HG03196 (cell line): Measurements from ENCODE around the gene IQSEC1.

Source experiments
- ATAC-seq: cut with Tn5 transposase; IDR thresholded peaks from one replicate; pipeline ENCODE4 v1.9.1; 2021; ENCODE audit not compliant: unreplicated experiment

IQSEC1 gene

DNA sequence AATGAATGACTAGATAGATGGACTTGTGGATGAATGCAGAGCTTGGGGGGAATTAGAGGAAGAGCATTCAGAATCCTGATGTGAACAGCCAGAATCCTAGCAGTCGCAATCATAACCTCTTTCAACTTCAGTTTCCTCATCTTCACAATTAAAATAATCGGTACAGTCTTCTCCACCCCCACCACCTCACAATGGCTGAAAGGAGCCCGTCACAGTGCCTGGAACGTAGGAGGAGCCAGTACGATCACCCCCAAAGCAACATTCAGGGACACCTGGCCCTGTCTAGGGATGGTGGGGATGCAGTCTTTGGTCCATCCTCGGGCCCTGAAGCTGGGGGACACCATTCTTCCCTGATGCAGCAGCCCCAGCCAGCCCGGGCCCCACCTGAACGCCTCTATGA lies 151.5 kb downstream of the IQSEC1 start:
- no peak for ATAC-seq

DNA sequence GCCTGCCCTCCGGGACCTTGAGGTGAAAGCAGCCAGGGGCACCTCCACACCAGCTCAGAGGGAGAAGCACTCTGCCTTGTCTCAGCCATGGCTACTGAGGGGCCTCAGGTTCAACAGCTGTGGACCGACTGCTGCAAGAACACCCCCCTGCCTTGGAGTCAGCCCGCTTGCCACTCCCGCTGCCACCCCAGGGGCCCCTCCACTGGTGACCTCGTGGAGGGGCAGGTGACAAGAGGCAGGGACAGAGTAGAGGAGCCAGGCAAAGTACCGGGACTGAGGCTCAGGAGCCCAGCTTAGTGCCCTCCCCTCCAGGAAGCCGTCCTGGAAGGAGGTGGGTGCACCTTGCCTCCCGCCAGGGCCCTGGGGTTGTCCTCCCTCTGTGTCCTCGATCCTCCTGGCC lies 152.3 kb downstream of the IQSEC1 start:
- no peak for ATAC-seq

GRCh38 chr3:12919205-12919604 lies 154.0 kb downstream of the IQSEC1 start:
- no peak for ATAC-seq

DNA sequence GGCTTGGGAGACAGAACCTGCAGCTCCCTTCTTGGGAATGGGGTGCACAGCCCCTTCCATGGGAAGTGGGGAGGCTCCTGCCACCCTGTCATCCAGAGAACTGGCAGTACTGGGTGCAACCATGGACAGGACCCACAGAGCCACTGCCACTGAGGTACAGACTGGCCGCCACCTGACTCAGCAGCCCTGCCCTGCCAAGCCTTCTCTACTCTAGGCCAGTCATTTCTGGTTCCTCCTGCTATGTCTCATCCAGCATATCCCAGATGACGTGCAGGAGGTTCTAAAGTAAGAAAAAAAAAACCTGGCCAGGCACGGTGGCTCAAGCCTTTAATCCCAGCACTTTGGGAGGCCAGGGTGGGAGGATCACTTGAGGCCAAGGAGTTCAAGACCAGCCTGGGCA lies 155.0 kb downstream of the IQSEC1 start:
- ATAC-seq: no peak

- no peak for ATAC-seq
Measured at GRCh38 chr3:12916159-12916558, 157.1 kb downstream of the IQSEC1 start.

GRCh38 chr3:12914088-12914487 lies 159.1 kb downstream of the IQSEC1 start:
- no peak for ATAC-seq

- ATAC-seq: no peak
Measured at GRCh38 chr3:12911881-12912415, 161.3 kb downstream of the IQSEC1 start.

DNA sequence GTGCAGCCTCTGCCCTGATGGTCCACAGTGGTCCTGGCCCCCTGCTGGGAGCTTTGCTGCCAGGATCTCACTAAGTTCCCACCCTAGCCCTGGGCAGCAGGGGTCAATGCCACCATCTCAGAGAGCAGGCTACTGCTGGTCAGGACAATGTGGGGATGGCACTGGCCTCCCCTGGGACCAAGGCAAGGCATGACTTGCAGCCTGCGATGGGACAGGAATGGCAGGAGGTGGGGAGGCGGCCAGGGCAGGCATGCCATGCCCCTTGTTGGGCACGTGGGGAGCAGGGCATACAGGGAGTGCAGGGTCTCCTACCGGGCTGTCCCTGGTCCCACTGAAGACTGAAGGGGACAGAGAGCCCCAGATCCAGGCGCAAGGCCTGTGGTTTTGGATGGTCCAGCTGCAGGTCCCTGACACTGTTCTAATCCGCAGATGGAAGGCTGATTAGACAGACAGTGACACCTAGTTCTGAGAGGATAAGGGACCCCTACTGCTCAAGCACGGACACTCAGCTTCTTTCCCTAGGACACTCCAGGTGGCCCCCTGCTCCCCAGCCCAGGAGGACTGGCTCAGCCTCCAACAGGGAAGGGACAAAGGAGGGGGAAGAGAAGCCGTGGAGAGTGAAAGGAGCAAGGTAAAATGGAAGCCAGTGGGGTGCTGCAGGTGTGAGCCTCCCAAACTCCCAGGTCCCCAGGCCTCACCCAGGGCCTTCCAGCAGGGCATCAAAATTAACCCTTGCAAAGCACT lies 162.7 kb downstream of the IQSEC1 start:
- no peak for ATAC-seq

- no peak for ATAC-seq
Measured at GRCh38 chr3:12909710-12910109, 163.5 kb downstream of the IQSEC1 start.

DNA sequence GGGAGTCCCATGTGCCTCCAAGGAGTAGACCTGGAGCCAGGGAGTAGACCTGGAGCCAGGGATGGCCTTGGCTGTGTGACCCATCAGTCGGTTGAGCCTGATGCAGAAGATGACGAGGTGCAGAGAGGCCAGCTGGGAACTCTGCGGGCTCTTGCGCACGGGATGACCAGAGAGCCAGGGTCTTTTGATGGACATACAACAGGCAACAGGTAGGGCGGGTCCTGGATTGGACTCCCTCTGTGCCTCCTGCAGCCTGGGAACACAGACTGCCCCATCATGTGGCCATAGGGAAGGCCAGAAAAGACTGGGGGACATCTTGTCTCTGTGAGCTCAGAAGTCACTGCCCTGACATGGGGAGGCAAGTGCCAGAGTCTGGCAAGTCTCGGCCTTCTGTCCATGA lies 164.4 kb downstream of the IQSEC1 start:
- no peak for ATAC-seq

DNA sequence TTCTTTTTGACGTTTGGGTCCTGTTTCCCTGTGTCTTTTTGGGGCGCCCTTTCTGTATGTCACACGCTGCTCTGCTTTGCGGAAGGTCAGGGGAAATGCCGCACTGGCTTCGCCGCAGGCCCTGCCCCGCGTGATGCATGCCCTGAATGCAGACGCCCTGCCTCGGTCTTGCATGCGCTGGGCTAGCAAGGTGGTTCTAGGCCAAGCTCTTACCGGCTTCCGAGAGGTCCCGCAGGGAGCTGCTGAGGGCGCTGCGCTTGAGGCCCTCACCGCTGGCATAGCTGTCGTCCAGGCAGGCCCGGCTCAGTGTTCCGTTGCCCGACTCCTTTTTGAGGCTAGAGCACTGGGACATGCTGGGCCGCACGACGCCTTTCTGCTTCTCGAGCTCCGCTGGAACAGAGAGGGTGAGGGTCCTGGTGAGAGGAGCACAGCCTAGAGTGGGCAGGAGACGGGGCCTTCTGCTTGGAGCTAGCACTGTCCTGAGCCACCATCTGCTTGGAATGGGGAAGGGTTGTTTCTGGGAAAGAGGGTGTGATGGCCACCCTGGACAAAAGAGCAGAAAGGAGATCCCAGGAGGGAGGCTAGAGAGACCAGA lies 165.0 kb downstream of the IQSEC1 start:
- ATAC-seq: no peak

GRCh38 chr3:12907729-12908128 lies 165.5 kb downstream of the IQSEC1 start:
- ATAC-seq: no peak

GRCh38 chr3:12907296-12907695 lies 165.9 kb downstream of the IQSEC1 start:
- ATAC-seq: no peak

DNA sequence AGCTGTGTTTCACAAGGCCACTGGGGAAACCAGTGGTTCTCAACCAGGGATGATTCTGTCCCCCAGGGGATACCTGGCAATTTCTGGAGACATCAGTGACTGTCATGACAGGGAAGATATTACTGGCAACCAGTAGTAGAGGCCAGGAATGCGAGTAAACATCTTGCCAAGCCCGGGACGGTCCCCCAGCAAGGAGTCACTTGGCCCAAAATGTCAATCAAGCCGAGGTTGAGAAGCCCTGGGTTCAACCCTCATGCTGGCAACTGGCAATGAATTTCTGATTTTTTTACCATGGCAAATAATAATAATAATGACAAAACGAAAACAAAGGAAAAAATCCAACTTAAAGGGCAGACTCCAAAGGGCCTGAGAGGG lies 166.3 kb downstream of the IQSEC1 start:
- no peak for ATAC-seq

- no peak for ATAC-seq
Measured at GRCh38 chr3:12906141-12906915, 166.9 kb downstream of the IQSEC1 start.

- no peak for ATAC-seq
Measured at GRCh38 chr3:12905316-12906071, 167.7 kb downstream of the IQSEC1 start.

DNA sequence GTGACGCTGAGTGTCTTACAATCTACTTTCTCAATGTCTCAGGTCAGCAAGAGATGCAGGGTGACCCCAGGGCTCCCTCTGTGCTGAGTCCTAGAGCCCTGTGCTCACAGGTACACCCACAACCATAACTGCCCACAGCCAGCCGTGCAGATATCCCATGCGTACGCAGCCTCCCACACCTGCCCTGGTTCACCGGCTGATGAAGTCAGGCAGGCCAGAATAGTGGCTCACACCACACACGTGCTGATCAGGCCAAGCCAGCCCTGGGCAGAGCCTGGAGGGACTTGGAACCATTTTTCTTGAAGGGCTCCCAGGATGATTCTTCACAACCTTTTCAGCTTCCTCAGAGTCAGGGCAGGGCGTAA lies 168.3 kb downstream of the IQSEC1 start:
- ATAC-seq: no peak

GRCh38 chr3:12903881-12904280 lies 169.3 kb downstream of the IQSEC1 start:
- ATAC-seq: no peak

DNA sequence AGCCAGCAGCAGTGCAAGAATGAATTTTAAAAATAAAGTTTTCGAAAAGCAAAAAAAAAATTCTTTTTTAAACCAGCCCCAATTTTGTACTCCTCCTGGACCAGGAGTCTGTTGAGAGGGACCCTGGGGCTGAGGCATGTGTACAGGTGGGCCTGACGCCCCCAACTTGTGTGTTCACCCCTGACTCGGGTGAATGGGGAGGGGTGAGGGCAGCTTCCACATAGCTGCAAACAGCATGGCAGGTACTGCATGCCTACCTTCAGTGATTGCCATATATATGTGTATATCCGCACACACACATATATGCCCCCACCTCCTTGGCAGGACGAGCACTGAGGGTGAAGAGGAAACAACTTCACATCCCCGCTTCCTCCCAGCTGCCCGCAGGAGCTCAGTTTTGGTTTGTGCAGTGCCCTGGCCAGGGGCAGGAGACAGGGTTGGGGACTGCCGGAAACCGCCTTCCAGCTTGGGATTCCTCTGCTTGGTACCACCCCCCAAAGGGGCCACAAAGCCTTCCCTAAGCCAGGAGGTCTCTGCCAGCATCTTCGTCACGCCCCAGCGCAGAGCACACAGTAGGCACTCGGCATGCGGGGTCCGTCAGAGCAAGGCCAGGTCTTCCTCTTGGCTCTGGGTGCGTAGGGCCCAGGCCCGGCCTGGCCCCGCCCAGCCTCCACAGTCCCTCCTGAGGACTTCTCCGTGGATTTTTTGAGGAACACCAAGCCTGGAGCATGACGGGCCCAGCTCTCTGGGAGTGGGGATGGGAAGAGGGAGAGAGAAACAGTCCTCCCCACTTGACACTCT lies 170.0 kb downstream of the IQSEC1 start:
- ATAC-seq: no peak

- no peak for ATAC-seq
Measured at GRCh38 chr3:12902181-12902999, 170.8 kb downstream of the IQSEC1 start.
